Thyroid gland (tissue), 4 donors: ENCODE results near the gene SSH3. TPM values are rescaled to one million over a fixed set of nuclear protein-coding genes. Genes with fewer than 3 reads are reported as not detected.

Experiments used
- DNase-seq, 2 donors: peaks; one replicate each; pipeline ENCODE4 v3.0.0-alpha.2; 2019
- H3K27ac ChIP-seq, 3 donors: fragments of 200-600 bp; sonication (generic); 1 replicate in 2 of 3; 2 replicates in 1 of 3; pipeline ENCODE4 v1.5.1; 2016 to 2019; ENCODE audit warnings: mild to moderate bottlenecking in 1 of 3, moderate library complexity in 1 of 3
- H3K27me3 ChIP-seq: fragments of 200-600 bp; sonication (generic); one replicate; pipeline ENCODE4 v1.5.1; 2019
- H3K36me3 ChIP-seq, 2 donors: fragments of 200-600 bp; sonication (generic); one replicate each; pipeline ENCODE4 v1.5.1; 2016 to 2019
- H3K4me1 ChIP-seq, 2 donors: fragments of 200-600 bp; sonication (generic); one replicate each; pipeline ENCODE4 v1.5.1; 2017 to 2019
- H3K4me3 ChIP-seq, 3 donors: fragments of 200-600 bp; sonication (generic); replicated peaks in 1 of 3; 1 replicate in 2 of 3; 2 replicates in 1 of 3; pipeline ENCODE4 v1.5.1; 2016; ENCODE audit warnings: mild to moderate bottlenecking in 1 of 3
- H3K9me3 ChIP-seq: fragments of 200-600 bp; sonication (generic); one replicate; pipeline ENCODE4 v1.5.1; 2017
- POLR2A ChIP-seq, 2 donors: fragments of 450-650 bp; IDR thresholded peaks; one replicate each; pipeline ENCODE4 v1.6.1; 2017; ENCODE audit warnings: antibody characterized with exemption in 2 of 2, mild to moderate bottlenecking in 2 of 2, moderate library complexity in 1 of 2
- WGBS, 2 donors: methylation state at CpG; one replicate each; pipeline ENCODE4 v1.1.5; 2017; 5-methylcytosine and 5-hydroxymethylcytosine counted together
- intact Hi-C: fragments of 100-400 bp; cut with DNase I; formaldehyde crosslinking; loops from one replicate; pipeline ENCODE4 v1.15.1; 2023
- total RNA-seq, 4 donors: library from RNA; depleted of rRNA; stranded (reverse); fragments of >200 nt; gene quantifications; one replicate each; pipeline ENCODE4 v1.2.3, GENCODE V29; 2016
- TF ChIP-seq, protein P1 (sequence below), 6 experiments: fragments of 200-600 bp in 3 of 6; fragments of 450-650 bp in 3 of 6; sonication (generic) in 3 of 6; IDR thresholded peaks; one replicate each; pipeline ENCODE4 v1.5.1; 2016 to 2019; ENCODE audit warnings: antibody characterized with exemption in 6 of 6, mild to moderate bottlenecking in 2 of 6, inconsistent platforms in 1 of 6, moderate library complexity in 1 of 6

SSH3 gene
- total RNA-seq, 4 donors from 2014 or later = 50.5 to 59.9 (median 54.4) TPM

DNA sequence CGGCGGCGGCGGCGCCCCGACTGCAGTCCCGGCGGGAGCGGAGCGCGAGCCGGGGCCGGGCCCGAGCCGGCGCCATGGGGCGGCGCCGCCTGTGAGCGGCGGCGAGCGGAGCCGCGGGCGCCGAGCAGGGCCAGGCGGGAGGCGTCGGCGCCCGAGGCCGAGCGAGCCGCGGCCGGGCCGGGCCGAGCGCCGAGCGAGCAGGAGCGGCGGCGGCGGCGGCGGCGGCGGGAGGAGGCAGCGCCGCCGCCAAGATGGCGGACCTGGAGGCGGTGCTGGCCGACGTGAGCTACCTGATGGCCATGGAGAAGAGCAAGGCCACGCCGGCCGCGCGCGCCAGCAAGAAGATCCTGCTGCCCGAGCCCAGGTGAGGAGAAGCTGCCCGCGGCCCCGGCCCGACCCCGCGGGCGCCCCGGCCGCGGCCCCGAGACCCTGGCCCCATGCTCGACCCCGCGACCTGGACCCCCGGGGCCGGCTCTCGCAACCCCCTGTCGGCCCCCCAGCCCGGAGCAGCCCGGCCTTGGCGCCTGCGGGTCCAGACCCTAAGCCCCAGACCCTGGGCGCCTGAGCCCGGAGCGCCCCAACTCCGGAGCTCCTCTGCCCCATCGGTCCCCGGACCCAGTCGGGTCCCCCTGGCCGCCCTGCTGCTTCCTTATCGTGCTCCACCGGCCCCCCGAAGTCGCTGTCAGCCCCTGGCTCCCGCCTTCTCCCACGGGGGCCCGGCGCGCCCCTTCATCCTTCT, 36.7 kb upstream of the SSH3 start, which contains the start of gene GRK2:
Gene GRK2 (plus strand): TSS at position 25 of the 739 bp plus-strand sequence. CDS start 227 bp downstream, at position 252.
- peaks cover 0 to 4% of the 10 kb centered on the region in 2 donors for H3K36me3 ChIP-seq
- TF ChIP-seq POLR2A (IDR thresholded peaks at IDR 0.05) = no peak
- TF ChIP-seq, protein P1, sequence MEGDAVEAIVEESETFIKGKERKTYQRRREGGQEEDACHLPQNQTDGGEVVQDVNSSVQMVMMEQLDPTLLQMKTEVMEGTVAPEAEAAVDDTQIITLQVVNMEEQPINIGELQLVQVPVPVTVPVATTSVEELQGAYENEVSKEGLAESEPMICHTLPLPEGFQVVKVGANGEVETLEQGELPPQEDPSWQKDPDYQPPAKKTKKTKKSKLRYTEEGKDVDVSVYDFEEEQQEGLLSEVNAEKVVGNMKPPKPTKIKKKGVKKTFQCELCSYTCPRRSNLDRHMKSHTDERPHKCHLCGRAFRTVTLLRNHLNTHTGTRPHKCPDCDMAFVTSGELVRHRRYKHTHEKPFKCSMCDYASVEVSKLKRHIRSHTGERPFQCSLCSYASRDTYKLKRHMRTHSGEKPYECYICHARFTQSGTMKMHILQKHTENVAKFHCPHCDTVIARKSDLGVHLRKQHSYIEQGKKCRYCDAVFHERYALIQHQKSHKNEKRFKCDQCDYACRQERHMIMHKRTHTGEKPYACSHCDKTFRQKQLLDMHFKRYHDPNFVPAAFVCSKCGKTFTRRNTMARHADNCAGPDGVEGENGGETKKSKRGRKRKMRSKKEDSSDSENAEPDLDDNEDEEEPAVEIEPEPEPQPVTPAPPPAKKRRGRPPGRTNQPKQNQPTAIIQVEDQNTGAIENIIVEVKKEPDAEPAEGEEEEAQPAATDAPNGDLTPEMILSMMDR (IDR thresholded peaks at IDR 0.05) = no peak
- H3K27me3 ChIP-seq = no peaks in the 10 kb centered on the region
- H3K27ac ChIP-seq = peak within 1 kb of the TSS; percentile 77 to 85 (median 78)
- H3K4me3 ChIP-seq = peak within 1 kb of the TSS; percentile 62 to 98 (median 86)
- H3K4me1 ChIP-seq = peaks cover 24 to 60% of the 10 kb centered on the region in 2 donors
- DNase-seq = peak; percentile 54 to 62
- WGBS, 2 donors = 1% methylated on average over 10 of the region's 103 CpGs; no CpG with 5 or more reads in 1 of the 2 donors
- no peaks in the 10 kb centered on the region for H3K9me3 ChIP-seq
- intact Hi-C loops = loop anchor here (2.0 kb wide), 1 partner anchor 52 kb away; no protein-coding TSS in a partner anchor

DNA sequence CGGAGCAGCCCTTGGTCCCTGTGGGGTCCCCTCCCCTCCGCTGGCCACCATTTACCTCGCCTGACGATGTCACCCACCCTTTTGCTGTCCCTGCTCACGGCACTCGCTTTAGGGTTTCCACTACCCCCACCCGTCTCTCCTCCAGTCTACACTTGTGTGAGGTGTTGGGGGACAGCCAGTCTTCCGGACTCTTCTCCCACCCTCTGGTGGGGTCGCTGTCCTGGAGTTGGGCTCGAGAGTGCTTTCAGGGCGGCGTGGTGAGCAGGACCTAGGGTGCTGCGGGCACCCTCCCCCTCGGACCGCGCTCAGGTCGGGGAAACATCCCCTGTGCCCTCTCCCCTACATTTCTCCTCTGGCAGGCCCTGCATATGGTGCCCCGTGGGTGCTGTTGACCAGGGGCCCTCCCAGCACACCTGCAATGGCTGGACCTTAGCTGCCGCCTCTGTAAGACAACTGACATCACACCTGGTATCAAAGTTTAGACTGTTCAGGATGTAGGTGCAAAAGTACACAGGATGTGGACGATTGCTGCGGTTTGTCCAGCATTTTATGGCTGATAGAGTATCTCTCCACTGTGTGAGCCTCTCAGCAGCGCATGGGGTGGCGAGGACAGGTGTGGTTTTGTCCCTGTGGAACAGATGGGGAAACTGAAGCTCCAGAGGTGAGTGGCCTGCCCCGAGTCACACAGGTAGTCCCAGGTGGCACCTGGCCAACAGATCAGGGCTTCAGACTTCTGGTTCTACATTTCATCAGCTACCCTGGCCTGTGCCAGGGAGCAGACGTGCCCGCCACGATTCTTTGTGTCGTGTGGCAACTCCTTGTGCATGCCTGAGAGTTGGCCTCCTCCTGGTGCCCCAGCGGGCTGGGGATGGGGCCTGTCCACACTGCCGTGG, 35.9 kb upstream of the SSH3 start:
- Histone ChIP-seq H3K4me1 (peaks cover 23 to 63% of the 10 kb centered on the region in 2 donors), H3K27ac (peak overlapping the region; percentile 72 to 78 (median 77)), H3K27me3 (no peaks in the 10 kb centered on the region), H3K36me3 (peaks cover 0 to 4% of the 10 kb centered on the region in 2 donors), H3K4me3 (peak overlapping the region; percentile 62 to 98 (median 86)), H3K9me3 (no peaks in the 10 kb centered on the region)
- DNase-seq = peak in 1 of 2 donors; percentile 44
- intact Hi-C loops = loop anchor here (2.0 kb wide), 1 partner anchor 51 kb away; no protein-coding TSS in a partner anchor
- 10 to 26% methylated on average over 21 to 28 of the region's 30 CpGs for WGBS, 2 donors
- TF ChIP-seq, protein P1 (IDR thresholded peaks at IDR 0.05) = no peak
- TF ChIP-seq POLR2A (IDR thresholded peaks at IDR 0.05) = no peak

DNA sequence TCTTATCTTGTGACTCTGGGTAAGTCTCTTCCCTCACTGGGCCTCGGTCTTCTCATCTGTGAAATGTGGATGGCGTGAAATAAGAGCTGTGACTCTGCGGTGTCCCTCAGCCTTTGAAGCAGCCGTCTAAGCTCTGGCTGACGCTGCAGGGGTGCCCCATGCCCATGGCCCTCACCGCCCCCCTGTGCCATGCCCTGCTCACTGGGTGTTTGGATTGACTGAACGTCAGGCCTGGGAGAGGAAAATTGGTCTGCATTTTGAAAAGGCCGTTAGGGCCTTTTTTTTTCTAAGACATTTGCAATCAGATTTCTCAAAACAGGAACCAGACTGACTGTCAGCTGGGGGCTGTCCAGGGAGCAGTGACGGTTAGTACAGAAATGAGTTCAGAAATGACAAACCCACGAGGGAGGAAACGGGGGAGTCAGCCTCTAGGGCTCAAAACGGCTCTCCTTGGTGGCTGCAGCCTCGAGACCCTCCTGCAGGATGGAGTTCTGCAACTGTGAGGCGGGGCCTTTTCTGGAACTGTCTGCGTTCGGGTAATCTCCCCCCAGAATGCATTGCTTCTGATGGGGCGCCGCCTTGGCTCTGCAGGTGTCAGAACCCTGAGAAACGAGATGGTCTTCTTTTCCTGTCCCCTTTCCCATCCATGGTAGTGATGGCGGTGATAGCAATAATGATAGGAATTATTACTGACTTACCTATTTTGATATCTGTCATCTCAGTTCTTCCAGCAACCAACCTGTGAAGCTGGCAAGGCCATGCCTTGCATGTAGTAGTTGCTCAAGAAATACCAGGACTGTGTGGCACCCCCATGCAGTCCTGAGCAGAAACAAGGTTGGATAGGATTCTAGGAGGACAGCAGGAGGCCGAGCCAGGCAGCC, 35.0 kb upstream of the SSH3 start:
- DNase-seq = no peak
- no peaks in the 10 kb centered on the region for H3K9me3 ChIP-seq
- peaks cover 24 to 64% of the 10 kb centered on the region in 2 donors for H3K4me1 ChIP-seq
- no peak overlapping the region for H3K4me3 ChIP-seq
- peak overlapping the region; percentile 26 to 77 (median 72) for H3K27ac ChIP-seq
- intact Hi-C loops = no loop called here
- H3K36me3 ChIP-seq = peaks cover 0 to 4% of the 10 kb centered on the region in 2 donors
- TF ChIP-seq, protein P1 (IDR thresholded peaks at IDR 0.05) = no peak
- no peak for TF ChIP-seq POLR2A (IDR thresholded peaks at IDR 0.05)
- H3K27me3 ChIP-seq = no peaks in the 10 kb centered on the region
- WGBS, 2 donors = 67 to 76% methylated on average over 18 to 21 of the region's 21 CpGs

DNA sequence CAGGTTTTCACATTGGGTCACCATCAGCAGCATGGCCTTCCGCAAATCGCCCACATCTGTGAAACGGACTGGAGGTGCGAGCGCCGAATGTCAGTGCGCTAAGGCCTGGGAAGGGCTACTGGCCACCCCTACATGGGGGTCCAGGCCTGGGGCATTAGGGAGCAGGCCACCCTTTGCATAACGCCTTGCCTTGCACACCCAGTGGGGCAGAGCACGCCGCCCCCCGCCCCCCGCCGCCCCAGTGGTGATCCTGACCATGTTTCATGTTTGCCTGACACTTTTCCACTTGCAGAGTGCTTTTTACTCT, 34.4 kb upstream of the SSH3 start:
- H3K27ac ChIP-seq = no peak overlapping the region
- TF ChIP-seq, protein P1 (IDR thresholded peaks at IDR 0.05) = no peak
- no peaks in the 10 kb centered on the region for H3K27me3 ChIP-seq
- H3K4me1 ChIP-seq = peaks cover 30 to 70% of the 10 kb centered on the region in 2 donors
- no peaks in the 10 kb centered on the region for H3K9me3 ChIP-seq
- intact Hi-C loops = no loop called here
- DNase-seq = no peak
- H3K4me3 ChIP-seq = no peak overlapping the region
- H3K36me3 ChIP-seq = peaks cover 0 to 4% of the 10 kb centered on the region in 2 donors
- 86 to 95% methylated on average over 12 to 13 of the region's 13 CpGs for WGBS, 2 donors
